Lower lobe of right lung (tissue), 2 donors: Measurements from ENCODE around the gene VLDLR. TPM values are rescaled to one million over a fixed set of nuclear protein-coding genes. Genes with fewer than 3 reads are reported as not detected.

Experiments
- ATAC-seq, 2 donors: fragments of 200-7000 bp; cut with Tn5 transposase; one replicate each; pipeline ENCODE4 v1.9.1; 2020 to 2022; ENCODE audit warnings: mild to moderate bottlenecking in 2 of 2, moderate library complexity in 2 of 2
- DNase-seq: peaks from one replicate; pipeline ENCODE4 v3.0.0-alpha.2; 2020
- H3K27ac ChIP-seq: fragments of 200-600 bp; one replicate; pipeline ENCODE4 v1.8.0; 2022
- H3K27me3 ChIP-seq: fragments of 200-600 bp; one replicate; pipeline ENCODE4 v1.8.0; 2022; ENCODE audit warnings: low read depth
- H3K36me3 ChIP-seq: fragments of 200-600 bp; one replicate; pipeline ENCODE4 v1.8.0; 2022; ENCODE audit warnings: mild to moderate bottlenecking
- H3K4me1 ChIP-seq: fragments of 200-600 bp; one replicate; pipeline ENCODE4 v1.8.0; 2022
- H3K4me3 ChIP-seq: fragments of 200-600 bp; one replicate; pipeline ENCODE4 v1.8.0; 2022; ENCODE audit warnings: mild to moderate bottlenecking
- H3K9me3 ChIP-seq: fragments of 200-600 bp; one replicate; pipeline ENCODE4 v1.8.0; 2022
- intact Hi-C: fragments of 100-400 bp; cut with DNase I; formaldehyde crosslinking; loops from one replicate; pipeline ENCODE4 v1.11.0; 2022
- total RNA-seq: library from RNA; stranded (reverse); fragmentation: NEBNext Ultra II Directional; extraction: Animal tissue kit (Norgen Biotek cat#: 25700); gene quantifications from one replicate; pipeline ENCODE4 v1.2.1, GENCODE V29; 2021
- TF ChIP-seq, protein P1 (sequence below): fragments of 200-600 bp; IDR thresholded peaks from one replicate; pipeline ENCODE4 v1.8.0; 2022; ENCODE audit warnings: antibody characterized with exemption, mild to moderate bottlenecking
- donor health status: DM: no; HTN: yes; CAD: no; lungs with severe emphysema.

VLDLR gene
- total RNA-seq, 1 donor from 2014 or later, result 16.3 TPM

GRCh38 chr9:2630158-2630557 is 8.6 kb downstream of the VLDLR start:
- DNase-seq (no peak), ATAC-seq (peak; percentile 44 to 75)
- Histone ChIP-seq H3K4me3 (no peak overlapping the region), H3K27me3 (no peaks in the 10 kb centered on the region), H3K9me3 (no peaks in the 10 kb centered on the region), H3K27ac (no peak overlapping the region), H3K4me1 (peaks cover 14% of the 10 kb centered on the region), H3K36me3 (no peaks in the 10 kb centered on the region)
- TF ChIP-seq, protein P1, sequence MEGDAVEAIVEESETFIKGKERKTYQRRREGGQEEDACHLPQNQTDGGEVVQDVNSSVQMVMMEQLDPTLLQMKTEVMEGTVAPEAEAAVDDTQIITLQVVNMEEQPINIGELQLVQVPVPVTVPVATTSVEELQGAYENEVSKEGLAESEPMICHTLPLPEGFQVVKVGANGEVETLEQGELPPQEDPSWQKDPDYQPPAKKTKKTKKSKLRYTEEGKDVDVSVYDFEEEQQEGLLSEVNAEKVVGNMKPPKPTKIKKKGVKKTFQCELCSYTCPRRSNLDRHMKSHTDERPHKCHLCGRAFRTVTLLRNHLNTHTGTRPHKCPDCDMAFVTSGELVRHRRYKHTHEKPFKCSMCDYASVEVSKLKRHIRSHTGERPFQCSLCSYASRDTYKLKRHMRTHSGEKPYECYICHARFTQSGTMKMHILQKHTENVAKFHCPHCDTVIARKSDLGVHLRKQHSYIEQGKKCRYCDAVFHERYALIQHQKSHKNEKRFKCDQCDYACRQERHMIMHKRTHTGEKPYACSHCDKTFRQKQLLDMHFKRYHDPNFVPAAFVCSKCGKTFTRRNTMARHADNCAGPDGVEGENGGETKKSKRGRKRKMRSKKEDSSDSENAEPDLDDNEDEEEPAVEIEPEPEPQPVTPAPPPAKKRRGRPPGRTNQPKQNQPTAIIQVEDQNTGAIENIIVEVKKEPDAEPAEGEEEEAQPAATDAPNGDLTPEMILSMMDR, result no peak
- intact Hi-C loops, result no loop called here

DNA sequence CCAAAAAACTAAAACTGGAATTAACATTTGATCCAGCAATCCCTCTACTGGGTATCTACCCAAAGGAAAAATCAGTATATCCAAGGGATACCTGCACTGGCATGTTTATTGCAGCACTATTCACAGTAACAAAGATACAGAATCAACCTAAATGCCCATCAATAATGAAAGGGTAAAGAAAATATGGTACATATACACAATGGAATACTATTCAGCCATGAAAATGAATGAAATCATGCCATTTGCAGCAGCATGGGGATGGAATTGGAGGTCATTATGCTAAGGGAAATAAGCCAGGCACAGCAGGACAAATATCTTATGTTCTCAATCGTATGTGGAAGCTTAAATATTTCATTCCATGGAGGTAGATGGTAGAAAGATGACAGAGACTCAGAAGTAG is 9.7 kb downstream of the VLDLR start:
- TF ChIP-seq, protein P1, result no peak
- no peaks in the 10 kb centered on the region for H3K27me3 ChIP-seq
- ATAC-seq (no peak), DNase-seq (no peak)
- H3K4me1 ChIP-seq, result peaks cover 14% of the 10 kb centered on the region
- H3K9me3 ChIP-seq, result no peaks in the 10 kb centered on the region
- H3K36me3 ChIP-seq, result no peaks in the 10 kb centered on the region
- intact Hi-C loops, result no loop called here
- H3K27ac ChIP-seq, result no peak overlapping the region
- no peak overlapping the region for H3K4me3 ChIP-seq

DNA sequence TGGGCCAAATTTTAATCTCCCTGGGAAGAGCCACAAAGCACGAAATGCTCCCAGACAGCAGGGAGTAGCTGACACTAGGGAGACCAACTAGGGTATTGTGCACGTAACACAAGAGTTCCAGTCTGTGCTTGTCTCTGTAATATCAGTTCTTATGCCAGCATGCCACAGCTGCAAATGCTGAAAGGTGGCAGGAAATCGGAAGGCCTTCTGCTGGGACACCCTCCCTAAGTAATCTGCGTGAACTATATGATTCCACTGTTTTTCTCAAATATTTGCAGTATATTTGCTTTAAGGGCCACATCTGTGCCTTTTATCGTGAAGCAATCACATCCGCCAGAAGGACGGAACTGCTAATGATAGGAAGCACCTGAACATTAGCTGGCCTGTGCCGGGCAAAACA is 12.6 kb downstream of the VLDLR start:
- ATAC-seq (no peak), DNase-seq (no peak)
- Histone ChIP-seq H3K9me3 (no peaks in the 10 kb centered on the region), H3K27ac (no peak overlapping the region), H3K27me3 (no peaks in the 10 kb centered on the region), H3K4me1 (peaks cover 14% of the 10 kb centered on the region), H3K4me3 (no peak overlapping the region), H3K36me3 (no peaks in the 10 kb centered on the region)
- intact Hi-C loops, result no loop called here
- TF ChIP-seq, protein P1, result no peak

DNA sequence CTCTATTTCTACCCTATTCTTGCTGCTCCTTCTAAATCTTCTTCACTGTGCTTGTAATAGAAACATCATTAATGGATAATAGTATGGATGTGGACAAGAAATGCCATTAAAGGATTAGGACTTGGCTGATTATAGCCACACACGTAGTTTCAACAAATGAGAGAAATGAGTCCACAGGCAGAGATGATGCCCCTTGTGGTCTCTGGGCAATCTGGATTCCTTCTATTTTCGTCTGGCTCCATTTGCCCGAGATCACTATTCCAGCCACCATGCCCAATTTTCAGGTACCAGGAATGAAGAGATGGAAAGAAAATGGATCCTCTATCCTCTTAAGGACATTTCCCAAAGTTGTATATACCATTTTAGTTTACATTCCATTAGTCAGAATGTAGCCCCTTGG is 13.2 kb downstream of the VLDLR start:
- H3K4me3 ChIP-seq, result no peak overlapping the region
- H3K27ac ChIP-seq, result no peak overlapping the region
- H3K4me1 ChIP-seq, result peaks cover 19% of the 10 kb centered on the region
- ATAC-seq, result no peak
- H3K9me3 ChIP-seq, result no peaks in the 10 kb centered on the region
- H3K27me3 ChIP-seq, result no peaks in the 10 kb centered on the region
- H3K36me3 ChIP-seq, result no peaks in the 10 kb centered on the region
- TF ChIP-seq, protein P1, result no peak
- no peak for DNase-seq
- intact Hi-C loops, result no loop called here

GRCh38 chr9:2635922-2636321 is 14.3 kb downstream of the VLDLR start:
- H3K36me3 ChIP-seq, result peaks cover 1% of the 10 kb centered on the region
- H3K27ac ChIP-seq, result no peak overlapping the region
- ATAC-seq, result no peak

More at GRCh38 chr9:2635922-2636321, 14.3 kb downstream of the VLDLR start:
- Histone ChIP-seq H3K4me1 (peaks cover 12% of the 10 kb centered on the region), H3K27me3 (no peaks in the 10 kb centered on the region), H3K9me3 (no peaks in the 10 kb centered on the region), H3K4me3 (no peak overlapping the region)
- intact Hi-C loops, result no loop called here
- no peak for DNase-seq
- TF ChIP-seq, protein P1, result no peak
